Gastrocnemius medialis (tissue), 4 donors: ENCODE data around the gene CFAP100. TPM values are rescaled to one million over a fixed set of nuclear protein-coding genes. Genes with fewer than 3 reads are reported as not detected.

ENCODE experiments used
- ATAC-seq, 2 donors: fragments of 150-250 bp; one replicate each; pipeline ENCODE4 v1.9.1; 2016
- DNase-seq, 2 donors: peaks; one replicate each; pipeline ENCODE4 v3.0.0-alpha.2; 2019
- H3K27ac ChIP-seq, 4 donors: fragments of 200-600 bp; sonication (generic); 1 replicate in 1 of 4; 2 replicates in 3 of 4; pipeline ENCODE4 v1.5.1; 2016 to 2018; ENCODE audit warnings: mild to moderate bottlenecking in 2 of 4, moderate library complexity in 1 of 4
- H3K27me3 ChIP-seq, 3 donors: fragments of 200-600 bp; sonication (generic) in 2 of 3; 1 replicate in 1 of 3; 2 replicates in 2 of 3; pipeline versions ENCODE4 v1.5.1 to v1.6.0; 2016 to 2019; ENCODE audit warnings: mild to moderate bottlenecking in 1 of 3, moderate library complexity in 1 of 3
- H3K36me3 ChIP-seq, 2 donors: fragments of 200-600 bp; sonication (generic) in 1 of 2; one replicate each; pipeline ENCODE4 v1.5.1; 2017 to 2018
- H3K4me1 ChIP-seq, 2 donors: fragments of 200-600 bp; sonication (generic) in 1 of 2; one replicate each; pipeline ENCODE4 v1.5.1; 2016 to 2017; ENCODE audit warnings: mild to moderate bottlenecking in 2 of 2
- H3K4me3 ChIP-seq, 4 donors: fragments of 200-600 bp; sonication (generic) in 3 of 4; 1 replicate in 1 of 4; 2 replicates in 3 of 4; pipeline ENCODE4 v1.5.1; 2016 to 2019; ENCODE audit warnings: mild to moderate bottlenecking in 2 of 4
- H3K9me3 ChIP-seq, 3 donors: fragments of 200-600 bp; sonication (generic) in 2 of 3; 1 replicate in 1 of 3; 2 replicates in 2 of 3; pipeline ENCODE4 v1.5.1; 2016 to 2019
- CTCF ChIP-seq, 5 experiments: fragments of 450-650 bp in 3 of 5; fragments of 200-600 bp in 2 of 5; sonication (generic) in 2 of 5; IDR thresholded peaks in 4 of 5; conservative IDR thresholded peaks in 1 of 5; 1 replicate in 4 of 5; 2 replicates in 1 of 5; pipeline ENCODE4 v1.5.1; 2016 to 2019; ENCODE audit warnings: antibody characterized with exemption in 5 of 5, mild to moderate bottlenecking in 3 of 5, moderate library complexity in 3 of 5
- POLR2A ChIP-seq, 2 donors: fragments of 450-650 bp; IDR thresholded peaks; one replicate each; pipeline ENCODE4 v1.6.1; 2017; ENCODE audit warnings: antibody characterized with exemption in 2 of 2, mild to moderate bottlenecking in 2 of 2, moderate library complexity in 2 of 2
- in situ Hi-C, 4 donors: fragments of 200-750 bp; cut with MboI; loops; one replicate each; pipeline versions ENCODE4 v1.15.0 to v1.8.0; 2017; ENCODE audit warnings: low sequenced_read_pairs in 4 of 4
- intact Hi-C: fragments of 100-400 bp; cut with DNase I; formaldehyde crosslinking; loops from one replicate; pipeline ENCODE4 v1.15.1; 2023; ENCODE audit warnings: low total_unique reads
- total RNA-seq, 4 donors: library from RNA; depleted of rRNA; stranded (reverse); fragments of >200 nt; gene quantifications; one replicate each; pipeline versions ENCODE4 v1.1.0 to v1.2.3, GENCODE V29; 2016

The CFAP100 gene
- not detected for total RNA-seq

DNA sequence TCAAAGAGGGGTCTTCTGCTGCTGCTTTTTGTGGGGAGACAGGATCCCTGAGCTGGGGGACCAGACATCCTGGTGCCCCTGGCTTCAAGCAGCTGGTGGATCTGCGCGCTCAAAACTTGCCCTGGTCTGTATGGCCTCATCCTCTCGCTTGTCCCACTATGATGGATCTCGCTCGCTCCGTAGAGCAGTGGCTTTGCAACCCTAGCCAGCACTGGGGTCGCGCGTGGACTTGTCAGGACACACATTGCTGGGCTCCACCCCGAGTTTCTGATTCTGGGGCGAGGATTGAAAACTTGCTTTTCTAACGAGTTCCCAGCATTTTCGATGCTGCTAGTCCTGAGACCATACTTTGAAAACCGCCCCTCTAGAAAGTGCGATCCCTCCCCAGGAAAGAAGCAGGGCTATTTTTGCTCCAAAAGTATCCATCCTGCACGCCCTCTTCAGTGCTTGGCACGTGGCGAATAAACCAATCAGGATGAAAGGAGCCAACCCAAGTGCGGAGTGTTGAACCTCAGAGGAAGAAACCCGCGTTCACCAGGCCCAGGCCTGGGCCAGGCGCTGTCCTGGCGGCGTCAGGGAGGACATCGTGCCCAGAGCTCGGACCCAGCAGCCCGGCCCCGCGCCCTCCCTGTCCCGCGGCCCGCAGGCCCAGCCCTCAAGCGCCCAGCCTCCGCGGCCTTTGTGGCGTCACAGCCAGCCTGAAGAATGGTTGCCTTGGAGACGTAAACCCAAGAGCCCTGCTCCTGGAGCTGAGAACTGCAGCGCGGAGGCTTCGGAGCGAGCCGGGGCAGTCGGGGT is at the start of gene CFAP100:
Gene CFAP100 (plus strand): TSS at position 731 of the 798 bp plus-strand sequence. CDS start 1,092 bp downstream, outside the sequence.
- peaks cover 3 to 5% of the 10 kb centered on the region in 2 donors for H3K4me1 ChIP-seq
- ATAC-seq = peak in 1 of 2 donors; percentile 31
- DNase-seq = no peak
- peak within 1 kb of the TSS; percentile 15 to 41 (median 26) for H3K4me3 ChIP-seq
- peaks cover 0 to 7% (median 3%) of the 10 kb centered on the region in 3 donors for H3K27me3 ChIP-seq
- no peak within 1 kb of the TSS for H3K27ac ChIP-seq
- TF ChIP-seq CTCF (IDR thresholded peaks at IDR 0.05 in 4 of 5, conservative IDR thresholded peaks at IDR 0.05 in 1 of 5) (no peak), POLR2A (IDR thresholded peaks at IDR 0.05) (no peak)
- no peaks in the 10 kb centered on the region for H3K36me3 ChIP-seq
- no peaks in the 10 kb centered on the region for H3K9me3 ChIP-seq
- in situ Hi-C loops = loop anchor here (5.0 to 25.0 kb wide), 6 partner anchors 80 to 257 kb away; partner anchors contain the start of gene ZXDC (in 2 of the 4)
- intact Hi-C loops = no loop called here

DNA sequence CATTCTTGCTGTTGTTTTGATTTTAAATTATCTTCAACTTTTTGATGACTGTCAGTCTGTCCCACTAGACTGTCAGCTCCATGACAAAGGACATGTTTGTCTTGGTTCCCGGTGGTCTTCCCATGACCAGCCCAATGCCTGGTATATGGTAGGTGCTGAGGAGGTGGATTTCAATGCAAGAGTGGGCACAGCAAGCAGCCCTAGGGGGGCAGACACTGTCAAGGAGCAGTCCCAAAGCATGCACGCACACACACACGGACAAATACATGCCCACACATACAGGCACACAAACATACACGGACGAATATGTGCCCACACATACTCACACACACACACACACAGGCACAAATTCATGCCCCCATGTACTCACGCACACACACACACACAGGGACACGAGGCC is 49.5 kb upstream of the CFAP100 start:
- H3K4me1 ChIP-seq = peaks cover 44 to 67% of the 10 kb centered on the region in 2 donors
- ATAC-seq = no peak
- in situ Hi-C loops (no loop called here), intact Hi-C loops (no loop called here)
- H3K9me3 ChIP-seq = no peaks in the 10 kb centered on the region
- DNase-seq = no peak
- peak overlapping the region; percentile 91 to 99 (median 98) for H3K27ac ChIP-seq
- H3K36me3 ChIP-seq = no peaks in the 10 kb centered on the region
- no peak overlapping the region for H3K4me3 ChIP-seq
- no peaks in the 10 kb centered on the region for H3K27me3 ChIP-seq
- no peak for TF ChIP-seq CTCF (IDR thresholded peaks at IDR 0.05 in 4 of 5, conservative IDR thresholded peaks at IDR 0.05 in 1 of 5)
- TF ChIP-seq POLR2A (IDR thresholded peaks at IDR 0.05) = no peak

- peaks cover 51 to 69% of the 10 kb centered on the region in 2 donors for H3K4me1 ChIP-seq
- ATAC-seq (peak in 1 of 2 donors; percentile 4), DNase-seq (peak in 1 of 2 donors; percentile 44)
- in situ Hi-C loops = no loop called here
- no peaks in the 10 kb centered on the region for H3K27me3 ChIP-seq
- no peaks in the 10 kb centered on the region for H3K9me3 ChIP-seq
- peaks cover 0 to 5% of the 10 kb centered on the region in 2 donors for H3K36me3 ChIP-seq
- H3K4me3 ChIP-seq = no peak overlapping the region
- TF ChIP-seq POLR2A (IDR thresholded peaks at IDR 0.05) (no peak), CTCF (IDR thresholded peaks at IDR 0.05 in 4 of 5, conservative IDR thresholded peaks at IDR 0.05 in 1 of 5) (no peak)
- intact Hi-C loops = no loop called here
- H3K27ac ChIP-seq = peak overlapping the region; percentile 91 to 99 (median 98)
These were observed 48.9 kb upstream of the CFAP100 start for GRCh38 chr3:126345641-126346460.

DNA sequence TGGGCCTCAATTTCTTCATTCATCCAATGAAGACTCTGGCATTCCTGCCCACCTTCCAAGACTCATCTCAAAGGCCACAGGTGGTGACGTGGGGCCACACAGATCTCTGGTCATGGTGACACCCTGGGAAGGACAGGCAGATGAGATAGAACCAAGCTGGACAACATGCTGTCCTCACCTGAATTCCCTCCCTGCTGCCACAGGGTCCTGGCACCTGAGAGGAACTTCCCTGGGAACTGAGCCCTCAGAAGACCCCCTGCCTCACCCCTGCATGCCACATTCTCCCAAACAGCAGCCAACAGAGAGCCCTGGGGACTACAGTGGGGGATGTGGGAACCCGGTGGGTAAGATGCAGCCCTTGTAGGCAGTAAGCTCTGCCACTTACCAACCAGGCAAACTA is 48.2 kb upstream of the CFAP100 start:
- H3K27me3 ChIP-seq = no peaks in the 10 kb centered on the region
- peak overlapping the region; percentile 91 to 99 (median 98) for H3K27ac ChIP-seq
- H3K9me3 ChIP-seq = no peaks in the 10 kb centered on the region
- H3K36me3 ChIP-seq = peaks cover 0 to 9% of the 10 kb centered on the region in 2 donors
- in situ Hi-C loops (no loop called here), intact Hi-C loops (no loop called here)
- peaks cover 57 to 75% of the 10 kb centered on the region in 2 donors for H3K4me1 ChIP-seq
- no peak overlapping the region for H3K4me3 ChIP-seq
- no peak for ATAC-seq
- peak in 1 of 2 donors; percentile 9 for DNase-seq
- TF ChIP-seq POLR2A (IDR thresholded peaks at IDR 0.05) = no peak
- TF ChIP-seq CTCF (IDR thresholded peaks at IDR 0.05 in 4 of 5, conservative IDR thresholded peaks at IDR 0.05 in 1 of 5) = no peak
